Stromal cell of bone marrow (primary cell): ENCODE data around the gene TTLL6.
"Not testable (repeated sequence)": the region's sequence is repeated elsewhere in the genome, so short reads cannot be mapped to it uniquely, and the experiment has no call there.

Source experiments
- DNase-seq: peaks from one replicate; pipeline ENCODE4 v3.0.0-alpha.2; 2012; ENCODE audit warnings: low read depth

Gene TTLL6

DNA sequence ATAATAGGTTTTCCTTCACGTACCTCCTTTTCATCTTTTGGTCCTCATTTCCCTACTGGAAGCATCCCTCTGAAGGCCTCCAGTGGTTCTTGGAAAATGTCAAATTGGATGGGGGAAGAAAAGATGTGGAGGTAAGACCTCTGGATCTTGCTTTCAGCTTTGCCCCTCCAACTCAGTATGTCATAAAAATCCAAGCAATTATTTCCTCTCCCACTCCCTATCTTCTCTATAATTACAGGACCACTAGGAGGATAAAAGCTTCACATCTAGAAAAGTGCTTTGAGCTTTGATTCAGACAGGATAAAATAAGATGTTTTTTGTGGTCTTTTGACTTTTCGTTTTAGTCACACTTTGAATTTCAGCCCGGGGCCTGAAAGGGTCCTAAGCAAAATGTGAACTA, 1.7 kb downstream of the TTLL6 start:
- DNase-seq: no peak

DNA sequence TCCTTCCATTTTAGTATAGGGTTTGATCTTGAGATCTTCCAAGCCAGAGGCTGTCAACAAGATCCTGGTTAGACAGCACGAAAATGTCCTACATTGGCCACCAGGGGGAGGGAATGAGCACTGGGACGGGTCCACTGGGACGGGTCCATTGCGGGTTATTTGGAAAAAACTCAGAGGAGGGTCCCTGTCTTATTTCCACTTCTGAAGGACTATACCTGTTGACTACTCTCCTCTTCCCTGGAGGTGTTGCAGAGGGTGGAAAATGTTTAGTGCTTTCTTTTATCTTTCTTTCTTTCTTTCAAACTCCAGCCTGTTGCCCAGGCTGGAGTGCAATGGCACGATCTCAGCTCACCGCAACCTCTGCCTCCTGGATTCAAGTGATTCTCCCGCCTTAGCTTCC, 2.5 kb downstream of the TTLL6 start:
- DNase-seq: no peak

DNA sequence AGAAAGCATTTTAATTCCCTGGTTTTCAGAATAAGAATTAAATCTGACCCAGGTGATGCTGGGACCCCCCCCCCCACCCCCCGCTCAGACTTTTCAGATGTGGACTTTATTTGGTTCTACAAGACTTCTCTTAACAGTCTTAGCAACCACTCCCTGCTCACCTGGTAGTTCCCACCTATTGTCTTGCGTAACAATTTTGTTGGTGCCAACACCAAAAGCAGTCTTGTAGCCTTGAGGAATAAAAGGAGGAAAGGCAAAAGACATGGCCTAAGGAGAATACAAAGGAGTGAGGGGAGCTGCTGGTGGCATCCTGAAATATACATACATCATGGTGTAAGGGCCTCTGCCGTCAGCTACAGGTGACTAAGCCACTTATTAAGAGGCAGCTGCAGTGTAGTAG, 5.0 kb downstream of the TTLL6 start:
- DNase-seq: no peak

DNA sequence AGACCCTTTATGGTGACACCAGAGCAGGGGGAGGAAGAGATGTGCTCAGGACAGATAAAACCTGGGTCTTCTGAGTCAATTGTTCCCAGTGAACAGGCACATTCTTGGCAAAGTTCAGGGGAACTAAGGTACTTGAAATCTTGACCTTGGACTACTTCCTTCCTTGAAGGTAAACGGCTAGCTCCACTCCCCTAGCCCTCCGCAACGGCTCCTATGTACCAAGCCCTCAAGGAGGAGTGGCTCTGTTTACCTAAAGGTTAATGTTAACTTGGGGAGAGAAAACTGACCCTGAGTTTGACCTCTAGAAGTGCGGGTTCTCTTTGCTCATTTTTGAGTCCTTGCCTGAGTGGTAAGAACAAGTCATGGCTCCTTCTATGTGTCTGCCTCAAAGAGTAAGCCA, 7.8 kb downstream of the TTLL6 start:
- DNase-seq: no peak

DNA sequence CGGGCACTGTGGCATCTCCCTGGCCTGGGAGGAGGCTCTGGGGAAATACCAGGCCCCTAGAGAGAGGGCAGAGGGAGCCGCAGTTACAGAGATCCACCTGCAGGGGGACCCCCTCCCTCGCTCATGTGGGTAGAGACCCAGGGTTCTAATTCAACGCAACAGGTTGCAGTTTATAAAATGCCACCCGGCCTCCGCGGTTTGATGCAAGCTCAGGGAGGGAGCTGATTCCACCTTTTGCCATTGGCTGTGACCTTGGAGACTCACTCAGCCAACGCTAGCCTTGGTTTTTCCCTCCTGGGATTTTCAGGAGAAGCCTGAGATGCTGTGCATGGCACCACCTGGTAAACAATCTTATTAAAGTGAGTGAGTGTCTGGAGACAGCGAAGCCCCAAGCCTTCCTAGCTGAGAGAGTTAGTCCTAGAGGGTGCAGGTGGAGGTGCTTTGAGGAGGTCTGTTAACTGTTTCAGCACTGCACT, 12.1 kb downstream of the TTLL6 start:
- no peak for DNase-seq

DNA sequence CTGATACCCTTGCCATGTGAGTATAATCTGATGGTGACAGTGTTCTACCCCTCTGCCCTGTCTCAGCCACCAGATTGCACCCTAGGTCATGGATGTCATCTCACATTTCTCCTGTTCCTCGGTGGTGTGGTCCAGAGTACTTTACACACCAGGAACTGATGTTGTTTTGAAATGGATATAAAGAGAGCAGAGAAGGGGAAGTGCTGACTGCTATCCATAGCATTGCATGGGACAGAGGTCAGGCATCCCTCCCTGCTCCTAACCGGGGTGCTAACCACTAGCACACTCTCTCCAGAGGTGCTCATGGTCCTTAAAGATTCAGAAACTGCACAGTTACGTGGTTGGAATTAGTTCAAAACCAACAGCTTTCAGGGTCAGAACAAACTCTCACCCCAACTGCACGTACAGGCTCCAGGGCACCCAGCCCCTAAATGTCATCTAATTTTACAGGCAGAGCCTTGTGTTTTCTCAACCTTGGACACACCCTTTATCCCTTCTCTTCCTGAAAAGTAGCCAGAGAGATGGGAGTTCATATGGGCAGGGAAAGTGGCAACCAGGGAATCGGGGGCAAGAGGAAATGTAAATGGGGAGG, 16.3 kb downstream of the TTLL6 start:
- no peak for DNase-seq

DNA sequence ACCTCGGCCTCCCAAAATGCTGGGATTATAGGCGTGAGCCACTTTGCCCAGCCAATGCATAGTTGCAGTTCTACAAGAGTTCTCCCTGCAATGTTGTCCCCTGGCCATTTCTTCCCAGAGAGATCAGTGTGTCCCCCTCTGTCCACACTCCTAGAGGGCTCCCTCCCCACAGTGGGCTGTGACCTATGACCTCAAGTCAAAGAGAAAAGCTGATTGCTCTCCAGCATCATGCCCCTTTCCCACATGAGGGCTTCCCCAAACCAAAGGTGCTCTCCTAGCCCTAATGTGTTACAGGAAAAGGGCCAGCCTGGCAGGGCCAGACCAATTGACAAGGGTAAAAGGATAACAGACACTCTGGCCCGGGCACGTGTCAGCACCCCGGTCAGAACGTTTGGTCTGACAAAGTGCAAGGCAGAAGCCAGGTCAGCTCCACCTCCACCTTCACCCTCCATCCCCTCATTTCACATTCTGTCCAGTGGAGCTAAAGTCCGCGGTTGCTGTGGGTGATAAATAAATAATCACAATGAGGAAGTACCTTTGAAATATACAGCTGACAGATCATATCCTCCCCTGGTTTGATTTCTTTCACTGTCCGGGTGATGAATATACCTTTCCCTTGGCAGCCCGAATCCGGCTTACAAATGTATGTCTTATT, 17.8 kb downstream of the TTLL6 start:
- DNase-seq: no peak

DNA sequence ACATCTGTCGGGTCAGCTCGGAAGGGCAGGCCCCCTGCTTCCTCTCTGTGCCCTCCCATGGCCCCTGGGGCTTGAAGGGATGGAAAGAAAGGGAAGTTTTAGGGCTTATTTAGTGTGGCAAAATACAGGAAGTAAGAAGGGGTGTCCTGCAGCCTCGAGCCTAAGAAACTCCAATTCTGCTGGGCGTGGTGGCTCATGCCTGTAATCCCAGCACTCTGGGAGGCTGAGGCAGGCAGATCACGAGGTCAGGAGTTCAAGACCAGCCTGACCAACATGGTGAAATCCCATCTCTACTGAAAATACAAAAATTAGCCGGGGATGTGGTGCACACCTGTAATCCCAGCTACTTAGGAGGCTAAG, 20.9 kb downstream of the TTLL6 start:
- not testable (repeated sequence) for DNase-seq

DNA sequence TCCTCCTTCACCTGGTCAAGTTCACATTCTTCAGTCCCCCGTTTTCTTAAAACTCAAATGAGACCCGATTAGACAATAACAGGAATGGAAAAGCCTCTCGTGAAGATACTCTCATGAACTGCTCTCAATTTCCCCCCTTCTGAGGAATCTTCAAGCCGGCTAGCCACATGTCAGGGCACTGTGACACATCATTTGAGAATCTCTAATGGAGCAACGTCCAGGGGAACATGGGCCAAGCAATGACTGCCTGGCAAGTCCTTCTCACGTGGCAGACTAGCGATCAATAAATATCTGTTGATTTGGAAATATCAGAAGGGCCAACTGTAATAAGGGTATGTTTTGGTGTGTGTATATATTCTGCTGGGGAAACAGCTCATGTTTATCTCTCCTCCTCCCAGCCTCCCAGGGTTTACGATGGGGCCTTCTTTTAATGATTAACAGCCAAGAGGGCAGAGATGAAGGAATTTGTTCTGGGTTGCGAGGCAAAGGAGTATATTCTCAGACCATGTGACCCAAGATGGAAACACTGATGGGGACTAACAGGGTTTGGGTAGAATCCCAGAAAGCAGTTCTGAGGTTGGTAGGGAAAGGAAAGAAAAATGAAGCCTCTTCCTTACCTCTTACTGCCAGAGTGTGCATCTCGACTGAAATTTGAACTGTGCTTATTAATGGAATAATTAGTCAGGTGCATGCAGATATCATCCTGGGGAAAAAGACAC, 21.4 kb downstream of the TTLL6 start:
- DNase-seq: peak; percentile 38

DNA sequence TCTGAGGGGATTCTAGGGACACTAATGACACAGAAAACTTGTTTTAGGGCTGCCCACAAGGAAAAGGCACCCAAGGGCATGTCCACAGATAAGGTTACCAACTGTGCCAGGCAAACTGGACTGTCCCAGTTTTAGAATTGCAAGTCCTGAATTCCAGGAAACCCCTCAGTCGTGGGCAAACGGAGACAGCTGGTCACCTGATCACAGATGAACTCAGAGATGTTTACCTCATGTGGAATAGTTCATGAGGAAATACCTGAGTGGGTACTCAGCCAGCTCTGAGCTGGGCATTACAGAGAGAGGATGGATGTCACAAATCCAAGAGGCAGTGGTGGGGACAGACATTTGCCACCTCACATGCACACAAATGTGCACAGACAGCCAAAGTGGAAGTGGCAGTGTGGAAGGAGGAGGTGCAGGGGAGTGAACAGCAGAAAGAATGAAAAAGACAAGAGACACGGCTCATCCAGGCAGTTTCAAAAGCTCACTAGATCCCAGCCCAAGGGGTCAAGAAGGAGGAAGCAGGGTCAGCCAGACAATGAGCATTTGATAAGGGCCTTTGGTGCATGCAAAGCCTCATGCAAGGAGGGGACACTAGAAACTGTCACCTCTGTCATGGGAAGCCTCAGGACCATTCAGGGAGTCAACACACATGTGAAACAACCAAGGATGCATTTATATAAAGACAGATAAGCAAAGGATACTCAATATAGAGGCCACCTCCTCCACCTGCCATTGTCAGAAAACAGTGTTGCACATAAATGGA, 24.8 kb downstream of the TTLL6 start:
- no peak for DNase-seq

DNA sequence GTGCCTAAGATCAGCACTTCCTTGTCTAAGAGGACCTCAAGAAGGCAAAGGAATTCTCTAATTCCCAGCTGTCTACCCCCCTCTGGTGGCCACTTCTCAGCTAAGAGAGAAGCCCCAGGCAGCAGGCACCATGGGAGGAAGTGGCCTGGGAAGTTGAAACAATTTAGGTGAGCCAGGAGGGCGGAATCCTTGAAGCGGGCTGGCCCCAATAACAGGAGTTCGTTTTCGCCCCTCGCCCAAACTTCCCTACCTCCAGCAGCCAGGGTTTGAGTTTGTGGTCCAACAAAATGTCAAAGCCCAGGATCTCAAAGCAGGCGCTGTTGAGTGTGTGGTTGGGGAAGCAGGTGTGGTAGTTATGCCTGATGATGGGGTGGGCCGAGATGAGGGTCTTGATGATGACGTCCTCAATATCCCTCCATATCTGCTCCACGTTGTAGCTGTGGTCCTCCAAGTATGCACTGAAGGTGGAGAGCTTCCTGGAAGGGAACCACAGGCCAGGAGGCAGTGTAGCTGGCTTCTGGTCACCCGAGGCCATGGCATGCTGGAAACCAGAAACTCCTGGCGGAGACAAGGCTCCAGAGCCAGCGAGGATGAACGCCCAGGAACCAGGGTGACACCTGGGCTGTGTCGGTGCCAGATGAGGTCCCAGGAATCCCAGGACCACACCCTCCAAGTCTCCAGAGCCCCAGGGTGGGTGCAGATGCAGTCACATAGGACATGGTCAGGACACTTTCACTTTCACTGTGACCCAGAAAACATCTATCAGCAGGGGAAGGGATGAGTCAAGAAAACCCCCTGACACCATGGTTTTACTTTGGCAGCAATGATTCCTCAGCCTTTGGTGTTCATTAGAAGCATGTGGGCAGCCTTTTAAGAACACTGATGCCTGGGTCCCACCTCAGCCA, 25.6 kb downstream of the TTLL6 start:
- DNase-seq: peak; percentile 75

DNA sequence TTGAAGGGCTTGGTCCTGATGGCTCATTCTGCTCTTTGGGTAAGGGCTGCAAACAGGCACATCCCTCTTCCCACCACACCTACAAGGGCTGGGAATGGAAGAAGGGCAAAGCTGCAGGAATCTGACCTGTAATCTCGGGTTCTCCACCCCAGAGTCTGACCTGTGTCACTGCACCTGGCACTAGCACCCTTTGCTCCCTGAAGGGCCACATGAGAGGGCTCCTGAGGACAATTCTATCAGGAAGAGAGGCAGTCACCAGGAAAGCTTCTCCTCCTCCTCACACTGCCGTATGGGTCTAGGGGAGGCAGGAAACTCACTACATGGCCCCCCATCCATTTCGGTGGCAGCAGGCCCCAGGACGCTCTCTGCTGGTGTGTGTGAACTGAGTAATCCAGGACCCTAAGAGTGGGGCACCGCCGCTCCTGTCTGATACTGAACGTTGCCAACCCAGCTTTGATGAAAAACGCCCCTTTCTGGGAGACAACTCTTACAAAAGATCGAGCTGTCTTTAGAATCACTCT, 26.4 kb downstream of the TTLL6 start:
- DNase-seq: no peak

DNA sequence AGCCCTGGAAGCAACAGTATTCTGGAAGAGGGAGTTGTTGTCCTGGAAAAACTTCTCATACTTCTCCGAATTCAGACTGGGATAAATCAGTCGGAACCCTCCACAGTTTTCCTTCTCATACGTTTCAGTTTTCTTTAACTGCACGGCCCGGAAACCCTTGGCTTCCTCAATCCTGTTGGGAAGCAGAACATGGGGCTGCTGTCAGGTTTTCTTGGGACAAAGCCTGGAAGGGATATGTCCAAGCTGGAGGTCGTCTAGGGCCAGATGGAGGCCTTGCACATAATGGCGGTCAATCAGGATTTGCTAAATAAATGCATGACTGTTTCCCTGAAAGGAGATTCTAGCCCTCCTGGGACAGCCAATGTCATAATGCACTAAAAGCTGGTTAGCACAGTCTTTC, 29.2 kb downstream of the TTLL6 start:
- DNase-seq: no peak

DNA sequence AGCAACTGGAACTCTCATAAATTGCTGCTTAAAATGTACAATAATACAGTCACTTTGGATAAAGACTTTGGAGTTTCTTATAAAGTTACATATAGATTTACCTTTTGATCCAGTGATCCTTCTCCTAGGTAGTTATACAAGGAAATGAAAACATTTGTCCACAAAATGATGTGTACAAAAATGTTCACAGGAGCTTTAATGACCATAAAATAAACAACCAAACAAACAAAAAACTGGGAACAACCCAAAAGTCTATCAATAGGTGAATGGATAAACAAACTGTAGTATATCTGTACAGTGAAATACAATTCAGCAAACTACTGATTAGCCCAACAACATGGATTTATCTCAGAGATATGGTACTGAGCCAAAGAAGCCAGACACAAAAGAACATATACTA, 37.6 kb downstream of the TTLL6 start:
- DNase-seq: no peak

DNA sequence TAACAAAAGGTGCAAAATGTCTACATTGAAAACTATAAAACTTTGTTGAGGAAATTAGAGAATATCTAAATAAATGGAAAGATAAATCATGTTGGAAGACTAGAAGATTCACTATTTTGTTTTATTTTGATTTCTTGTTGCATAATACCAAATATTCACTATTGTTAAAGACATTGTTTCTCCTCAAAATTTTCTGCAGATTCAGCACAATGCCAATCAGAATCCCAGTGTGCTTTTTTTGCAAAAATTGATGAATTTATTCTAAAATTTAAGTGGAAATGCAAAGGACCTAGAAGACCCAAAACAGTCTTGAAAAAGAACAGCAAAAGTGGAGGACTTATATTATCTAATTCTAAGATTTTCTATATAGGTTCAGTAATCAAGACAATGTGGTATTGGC, 40.4 kb downstream of the TTLL6 start:
- DNase-seq: no peak

DNA sequence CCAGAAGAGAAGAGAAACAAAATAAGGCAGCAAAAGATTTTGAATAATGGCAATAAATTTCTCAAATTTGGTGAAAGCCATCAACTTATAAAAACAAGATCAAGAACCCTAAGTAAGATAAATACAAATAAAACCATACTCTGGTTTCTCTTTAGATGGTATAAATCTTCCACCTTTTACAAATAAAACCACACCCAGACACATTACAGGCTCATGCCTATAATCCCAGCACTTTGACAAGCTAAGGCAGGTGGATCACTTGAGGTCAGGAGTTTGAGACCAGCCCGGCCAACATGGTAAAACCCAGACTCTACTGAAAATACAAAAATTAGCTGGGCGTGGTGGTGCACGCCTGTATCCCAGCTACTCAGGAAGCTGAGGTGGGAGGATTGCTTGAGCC, 43.8 kb downstream of the TTLL6 start:
- no peak for DNase-seq

DNA sequence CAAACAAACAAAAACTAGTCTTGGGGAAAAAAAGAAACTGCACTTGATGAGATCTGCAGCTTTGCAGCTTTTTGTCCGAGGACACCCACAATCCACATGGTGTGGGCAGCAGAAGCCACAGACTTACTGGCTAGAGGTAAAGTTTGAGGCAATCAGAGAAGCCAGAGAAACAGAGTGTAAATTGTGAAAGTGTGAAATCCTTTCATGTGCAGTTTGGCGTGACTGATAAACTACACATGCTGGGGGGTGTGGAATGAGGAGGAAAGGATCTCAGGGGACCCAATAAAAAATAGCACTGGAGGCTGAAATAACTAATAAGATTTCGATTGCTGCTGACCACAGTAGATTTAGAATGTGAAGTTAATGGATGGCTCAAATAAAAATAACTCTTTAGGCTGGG, 46.1 kb downstream of the TTLL6 start:
- DNase-seq: no peak

DNA sequence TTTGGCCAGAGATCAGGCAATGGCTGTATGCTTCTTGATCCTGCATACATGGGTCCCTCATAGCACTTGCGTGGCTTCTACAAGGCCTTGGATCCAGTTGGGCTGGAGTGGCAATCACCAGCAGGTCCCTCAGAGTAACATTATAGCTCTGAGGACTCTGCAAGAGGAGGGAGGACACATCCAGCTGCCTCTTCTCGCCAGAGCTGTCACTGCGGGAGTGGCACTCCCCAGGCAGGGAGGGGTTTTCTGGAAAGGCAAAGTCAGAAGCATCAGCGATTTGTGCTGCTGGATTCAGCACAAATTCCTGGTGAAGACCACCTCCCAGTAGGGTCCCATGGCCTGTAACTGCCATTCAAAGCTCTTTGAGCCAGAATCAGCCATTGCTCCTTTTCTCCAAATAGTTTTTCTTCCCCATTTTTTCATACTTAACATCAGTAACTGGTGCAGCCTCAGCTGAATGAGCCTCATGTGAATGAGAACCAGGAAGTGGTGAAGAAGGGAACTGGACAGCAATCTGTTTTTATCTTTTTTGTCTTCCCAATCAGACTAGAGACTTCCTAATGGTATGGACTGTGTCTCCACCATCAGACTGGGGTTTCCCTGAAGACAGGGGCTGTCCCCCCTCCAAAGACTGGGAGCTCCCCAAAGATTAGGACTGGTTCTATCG, 47.9 kb downstream of the TTLL6 start:
- DNase-seq: no peak

DNA sequence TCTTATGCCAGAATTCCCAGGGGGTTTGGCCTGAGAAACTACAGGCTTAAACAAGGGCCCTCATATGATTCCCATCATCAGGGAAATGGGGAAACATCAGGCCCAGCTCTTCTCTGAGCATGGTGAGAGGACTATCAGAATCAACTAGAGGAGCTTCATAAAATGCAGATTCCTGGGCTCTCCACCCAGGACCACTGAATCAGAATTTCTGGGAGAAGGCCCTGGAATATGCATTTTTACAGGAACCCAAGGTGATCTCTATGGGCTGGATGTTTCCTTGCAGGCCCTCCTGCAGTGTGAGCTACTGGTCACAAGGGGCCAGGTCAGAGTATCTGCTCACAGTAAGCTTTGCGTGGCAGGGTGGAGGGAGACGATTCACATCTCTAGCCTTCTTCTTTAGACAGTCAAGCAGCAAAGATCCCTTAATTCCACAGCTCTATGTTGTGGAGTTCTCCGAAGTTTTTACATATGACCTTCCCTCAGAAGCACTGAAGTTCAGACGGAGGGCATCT, 49.7 kb downstream of the TTLL6 start:
- no peak for DNase-seq

DNA sequence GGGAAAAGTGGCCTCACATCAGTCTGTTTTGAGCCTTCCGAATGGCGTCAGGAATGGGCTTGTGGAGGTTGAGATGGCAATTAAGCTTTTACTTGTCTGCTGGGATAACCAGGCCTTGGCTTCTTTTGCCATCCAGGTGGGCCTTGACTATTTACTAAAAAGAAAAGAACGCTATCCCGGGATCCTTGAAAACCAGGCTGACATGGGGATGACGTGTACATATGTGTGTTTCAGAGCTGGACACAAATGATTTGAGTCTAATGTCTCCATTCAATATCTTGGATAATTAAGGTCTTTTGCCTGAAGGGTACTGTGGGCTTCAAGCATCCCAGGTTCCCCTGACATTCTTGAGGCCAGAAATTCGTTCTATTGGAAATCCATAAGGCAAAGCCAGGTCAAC, 55.9 kb downstream of the TTLL6 start:
- no peak for DNase-seq

DNA sequence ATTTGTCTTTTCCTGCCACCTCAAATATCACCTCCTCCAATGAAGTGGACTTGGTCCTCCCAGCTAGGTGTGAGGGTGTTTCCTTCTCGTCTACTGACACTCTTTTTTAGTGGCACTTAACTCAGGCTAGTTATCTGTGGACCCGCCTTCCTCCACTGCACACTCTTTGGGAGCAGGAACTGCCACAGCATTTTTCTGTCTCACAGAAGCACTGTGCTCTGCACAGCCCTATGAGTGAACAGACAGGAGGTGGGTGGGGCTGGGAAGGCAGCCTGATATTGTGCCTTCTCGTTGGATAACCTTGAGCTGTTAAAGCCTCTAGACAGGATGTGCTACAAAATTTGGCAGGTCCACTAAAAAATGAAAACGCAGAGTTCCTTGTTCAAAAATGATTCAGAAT, 56.6 kb downstream of the TTLL6 start:
- DNase-seq: no peak
